NCI-H226 (cell line): ENCODE measurements around the gene ST6GALNAC3.
"Not testable (repeated sequence)": the region's sequence is repeated elsewhere in the genome, so short reads cannot be mapped to it uniquely, and the experiment has no call there.

Experiments used
- DNase-seq: peaks from one replicate; pipeline ENCODE4 v3.0.0-alpha.2; 2015

ST6GALNAC3 gene

DNA sequence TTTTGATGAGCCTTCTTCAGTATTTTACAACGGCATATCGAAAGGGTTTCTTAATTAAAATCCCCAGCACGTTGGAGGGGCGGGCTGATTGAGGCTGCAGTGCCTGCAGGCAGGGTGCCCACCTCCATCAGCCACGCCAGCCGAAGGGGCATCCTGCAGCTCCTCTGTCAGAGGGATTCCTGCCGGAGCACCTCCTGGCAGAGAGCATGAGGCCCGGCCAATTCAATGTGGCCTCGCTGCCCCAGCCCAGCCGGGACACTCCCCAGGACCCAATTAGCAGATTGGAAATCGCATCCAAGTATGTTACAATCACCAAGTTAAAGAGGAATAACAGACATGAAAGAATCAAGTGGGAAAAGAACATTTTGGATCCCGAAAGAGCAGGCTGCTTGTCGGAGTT, 216.6 kb downstream of the ST6GALNAC3 start:
- DNase-seq = no peak

DNA sequence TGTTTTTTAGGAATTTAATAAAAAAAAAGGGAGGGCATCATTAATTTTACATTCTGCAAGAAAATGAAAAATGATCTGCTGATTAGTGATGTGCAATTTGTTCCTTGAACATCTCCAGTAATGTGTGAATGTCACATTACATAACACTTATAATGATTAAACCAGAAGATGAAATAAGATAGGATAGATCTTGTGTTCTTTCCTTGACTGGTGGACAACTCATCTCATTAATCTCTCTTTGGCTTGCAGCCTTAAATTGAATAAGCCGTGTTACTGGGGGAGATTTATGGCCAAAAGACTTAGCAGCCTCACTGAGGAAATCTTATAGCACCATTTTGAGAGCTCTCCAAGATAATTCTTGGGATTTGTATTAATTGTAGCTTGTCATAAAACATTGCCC, 217.2 kb downstream of the ST6GALNAC3 start:
- DNase-seq = no peak

GRCh38 chr1:76292418-76293184, 218.1 kb downstream of the ST6GALNAC3 start:
- no peak for DNase-seq

DNA sequence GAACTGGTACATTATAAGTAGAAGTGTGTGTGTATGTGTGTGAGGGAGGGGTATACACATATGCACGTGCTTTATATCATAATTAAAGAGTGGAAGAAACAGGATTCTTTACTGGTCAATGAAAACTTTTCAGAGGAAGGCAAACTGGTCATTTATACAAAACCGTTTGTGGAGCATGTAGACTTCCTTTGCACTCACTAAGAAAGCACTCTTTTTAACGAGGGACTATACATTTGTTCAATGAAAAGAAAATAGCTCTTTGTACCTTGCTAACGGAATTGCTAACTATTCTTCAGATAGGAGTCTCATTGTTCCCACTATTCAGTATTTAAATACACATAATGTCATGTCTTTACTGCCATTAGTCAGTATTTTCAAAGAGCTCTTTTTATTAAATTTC, 219.3 kb downstream of the ST6GALNAC3 start:
- no peak for DNase-seq

DNA sequence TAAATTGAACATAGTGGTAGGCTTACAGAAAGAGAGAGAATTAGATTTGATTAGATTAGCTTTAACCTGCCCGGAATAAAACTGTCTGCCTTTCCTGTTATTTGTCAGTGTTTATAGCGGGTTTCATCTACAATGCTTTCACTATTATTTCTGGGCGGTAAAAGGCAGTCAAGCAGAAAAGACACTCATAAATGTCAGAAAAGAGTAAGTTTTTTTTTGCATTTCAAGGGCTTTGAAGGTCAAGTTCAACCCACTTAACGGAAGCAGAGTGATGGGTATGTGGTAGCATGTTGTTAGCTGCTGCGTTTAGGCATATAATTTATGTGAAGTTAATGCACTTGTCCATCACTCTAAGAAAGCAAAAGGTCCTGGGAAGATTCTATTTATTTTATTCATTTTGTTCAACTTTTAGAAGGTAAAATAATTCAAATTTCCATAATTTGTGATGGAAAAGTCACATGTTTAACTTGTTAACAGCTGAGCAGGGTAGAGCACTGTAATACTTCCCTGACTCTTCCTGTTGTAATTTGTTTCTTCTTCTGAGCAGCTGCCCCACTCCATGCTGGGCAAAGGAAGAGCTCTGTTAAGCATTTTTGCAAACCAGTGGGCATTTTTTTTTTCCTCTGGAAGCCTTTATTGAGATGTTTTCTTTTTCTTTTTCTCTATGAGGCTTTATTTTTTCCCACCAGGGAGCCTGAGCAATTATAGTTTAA, 220.1 kb downstream of the ST6GALNAC3 start:
- DNase-seq = no peak

- DNase-seq = no peak
Measured at GRCh38 chr1:76298399-76298798, 223.9 kb downstream of the ST6GALNAC3 start.

GRCh38 chr1:76299036-76299435, 224.5 kb downstream of the ST6GALNAC3 start:
- DNase-seq = no peak

- no peak for DNase-seq
Measured at GRCh38 chr1:76300556-76300955, 226.0 kb downstream of the ST6GALNAC3 start.

DNA sequence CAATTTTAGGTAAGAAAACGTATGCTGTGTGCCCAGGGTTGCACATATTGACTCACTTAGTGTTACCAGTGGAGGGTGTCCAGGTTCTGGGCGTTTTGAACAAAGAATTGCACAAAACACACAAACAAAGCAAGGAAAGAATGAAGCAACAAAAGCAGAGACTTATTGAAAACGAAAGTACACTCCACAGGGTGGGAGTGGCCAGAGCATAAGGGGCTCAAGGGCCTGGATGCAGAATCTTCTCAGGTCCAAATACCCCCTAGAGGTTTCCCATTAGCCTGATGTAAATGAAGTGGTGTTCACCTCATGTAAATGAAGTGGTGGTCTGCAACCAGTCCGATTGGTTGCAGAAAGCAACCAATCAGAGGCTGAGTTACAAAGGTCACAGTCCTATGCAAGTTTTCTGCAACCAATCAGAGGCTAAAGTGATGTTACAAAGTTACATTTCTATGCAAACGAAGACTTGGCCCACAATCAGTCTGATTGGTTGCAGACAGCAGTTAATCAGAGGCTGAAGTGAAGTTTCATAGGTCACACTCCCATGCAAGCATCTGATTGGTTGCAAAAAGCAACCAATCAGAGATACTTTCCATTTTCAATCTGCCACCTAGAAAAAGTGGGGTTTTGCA, 228.3 kb downstream of the ST6GALNAC3 start:
- DNase-seq = no peak

GRCh38 chr1:76303340-76303717, 228.8 kb downstream of the ST6GALNAC3 start:
- no peak for DNase-seq

- DNase-seq = no peak
Measured at GRCh38 chr1:76313304-76313703, 238.8 kb downstream of the ST6GALNAC3 start.

- no peak for DNase-seq
Measured at GRCh38 chr1:76314730-76315129, 240.2 kb downstream of the ST6GALNAC3 start.

DNA sequence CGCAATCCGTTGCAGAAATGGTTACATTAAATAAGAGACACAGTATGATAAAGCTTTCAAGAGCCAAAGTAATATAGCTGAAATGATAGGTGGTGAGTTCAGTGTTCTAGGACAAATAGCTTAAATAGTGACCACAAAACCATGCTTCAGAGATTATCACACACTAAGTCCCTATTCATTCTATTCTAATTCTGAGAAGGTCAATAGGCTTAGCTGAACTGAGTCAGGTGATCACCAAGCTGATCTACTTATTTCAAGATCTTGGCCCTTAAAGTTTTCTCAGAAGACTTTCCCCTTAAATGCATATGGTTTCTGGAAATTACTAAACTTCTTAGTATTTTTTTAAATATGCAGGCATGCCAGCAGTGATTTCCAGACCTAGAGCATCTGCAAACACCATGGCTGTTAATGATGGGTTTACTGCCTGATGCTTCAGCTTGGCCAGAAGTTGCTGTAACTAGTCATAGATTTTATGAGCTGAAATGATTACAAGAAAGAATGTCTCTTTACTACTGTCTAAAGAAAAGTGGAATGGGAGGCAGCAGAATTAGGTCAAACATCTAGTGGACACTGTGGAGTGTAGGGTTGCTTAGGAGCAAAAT, 242.9 kb downstream of the ST6GALNAC3 start:
- no peak for DNase-seq

- peak; percentile 40 for DNase-seq
Measured at GRCh38 chr1:76330991-76331603, 256.6 kb downstream of the ST6GALNAC3 start.

- no peak for DNase-seq
Measured at GRCh38 chr1:76335882-76336281, 261.3 kb downstream of the ST6GALNAC3 start.

- peak; percentile 77 for DNase-seq
Measured at GRCh38 chr1:76336931-76337371, 262.4 kb downstream of the ST6GALNAC3 start.

DNA sequence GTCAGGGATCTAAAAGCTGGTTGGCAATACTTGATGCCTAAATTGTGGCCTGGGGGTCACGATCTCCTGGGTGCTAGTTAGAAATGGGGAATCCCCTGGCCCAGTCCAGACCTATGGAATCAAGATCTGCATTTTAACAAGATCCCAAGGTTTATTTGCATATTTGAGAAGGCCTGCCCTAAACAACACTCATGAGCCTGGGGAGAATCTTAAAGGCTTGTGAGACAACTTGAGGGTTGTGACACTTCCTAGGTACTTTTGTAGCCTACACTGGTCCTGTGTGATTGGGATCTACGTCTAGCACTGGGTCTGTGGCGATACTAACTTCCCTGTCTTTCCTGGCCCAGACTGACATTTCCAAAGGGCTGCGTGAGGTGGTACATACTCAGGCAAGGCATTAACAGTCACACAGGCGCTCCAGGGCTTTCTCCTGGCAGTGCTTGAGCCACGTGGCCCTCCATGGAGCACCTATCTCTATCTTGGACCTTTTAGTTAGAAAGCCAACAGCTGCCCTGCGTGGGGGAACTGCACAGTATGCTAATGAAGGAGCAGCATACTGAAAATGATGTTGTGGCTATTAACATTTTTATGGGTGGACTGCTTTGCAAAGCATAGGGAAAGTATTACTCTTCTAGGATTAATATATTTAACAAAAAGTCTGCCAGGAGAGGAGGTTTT, 263.1 kb downstream of the ST6GALNAC3 start:
- DNase-seq = no peak

DNA sequence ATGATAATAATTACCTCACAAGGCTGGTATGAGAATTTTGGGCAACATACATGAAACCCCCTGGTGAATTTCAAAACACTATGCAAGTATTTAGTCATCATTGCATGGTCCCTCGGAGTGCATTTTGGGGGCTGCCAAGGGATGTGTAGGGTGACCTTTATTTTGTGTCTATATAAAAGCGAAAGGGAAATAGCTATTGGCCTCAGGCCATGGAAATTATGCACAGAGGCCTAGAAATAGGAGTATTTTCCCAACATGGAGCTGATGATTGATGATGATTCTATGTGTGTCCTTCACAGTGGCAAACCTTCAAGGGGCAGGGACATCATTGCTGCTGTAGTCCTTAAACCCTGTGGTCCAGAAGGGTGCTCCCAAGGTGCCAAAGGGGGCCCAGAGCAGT, 265.5 kb downstream of the ST6GALNAC3 start:
- DNase-seq = no peak

- DNase-seq = not testable (repeated sequence)
Measured at GRCh38 chr1:76341816-76342215, 267.3 kb downstream of the ST6GALNAC3 start.

- no peak for DNase-seq
Measured at GRCh38 chr1:76343356-76343755, 268.8 kb downstream of the ST6GALNAC3 start.

GRCh38 chr1:76351655-76352054, 277.1 kb downstream of the ST6GALNAC3 start:
- no peak for DNase-seq

DNA sequence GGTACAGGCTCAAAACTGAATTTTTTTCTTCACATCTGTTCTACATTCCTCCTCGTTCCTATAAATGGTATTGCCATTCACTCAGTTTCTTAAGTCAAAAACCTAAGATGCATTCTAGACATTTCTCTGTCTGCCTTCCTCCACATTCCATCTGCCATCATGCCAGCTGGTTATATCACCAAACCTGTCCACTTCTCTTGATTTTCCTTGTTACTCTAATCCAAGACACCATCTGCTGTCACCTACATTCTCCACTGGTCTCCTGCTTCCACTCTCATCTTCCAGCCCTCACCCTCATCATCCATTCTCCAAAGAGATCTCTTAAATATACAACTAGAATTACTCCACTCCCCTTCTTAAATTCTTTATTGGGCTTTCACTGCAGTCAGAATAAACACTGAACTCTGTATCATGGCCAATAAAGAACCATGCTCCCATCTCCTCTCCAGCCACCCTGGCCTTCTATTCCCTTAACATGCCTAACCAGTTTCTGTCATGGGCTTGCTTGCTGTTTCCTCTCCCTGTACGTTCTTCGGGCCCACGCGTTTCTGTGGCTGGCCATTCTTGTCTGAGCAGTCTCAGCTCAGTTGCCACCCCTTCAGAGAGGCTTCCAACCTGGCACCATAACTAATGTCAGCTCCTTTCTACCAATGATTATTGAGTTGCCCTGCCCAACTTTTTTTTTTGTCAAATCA, 278.3 kb downstream of the ST6GALNAC3 start:
- DNase-seq = no peak
